HG03025 (cell line): ENCODE data around the gene RBM25.
A peak's percentile ranks its signal among the peaks of the same experiment; 100 is the strongest.
"Not testable (repeated sequence)": the region's sequence is repeated elsewhere in the genome, so short reads cannot be mapped to it uniquely, and the experiment has no call there.

ENCODE experiments used
- ATAC-seq: cut with Tn5 transposase; IDR thresholded peaks from one replicate; pipeline ENCODE4 v1.9.1; 2021; ENCODE audit warnings: mild to moderate bottlenecking, moderate library complexity; ENCODE audit not compliant: unreplicated experiment, low FRiP score

The RBM25 gene

GRCh38 chr14:73058224-73058921, at the start of gene RBM25:
Gene RBM25, plus strand, starts transcription at chr14:73058534. Its CDS starts 13,108 bp downstream, at chr14:73071642.
- peak; percentile 93 for ATAC-seq

DNA sequence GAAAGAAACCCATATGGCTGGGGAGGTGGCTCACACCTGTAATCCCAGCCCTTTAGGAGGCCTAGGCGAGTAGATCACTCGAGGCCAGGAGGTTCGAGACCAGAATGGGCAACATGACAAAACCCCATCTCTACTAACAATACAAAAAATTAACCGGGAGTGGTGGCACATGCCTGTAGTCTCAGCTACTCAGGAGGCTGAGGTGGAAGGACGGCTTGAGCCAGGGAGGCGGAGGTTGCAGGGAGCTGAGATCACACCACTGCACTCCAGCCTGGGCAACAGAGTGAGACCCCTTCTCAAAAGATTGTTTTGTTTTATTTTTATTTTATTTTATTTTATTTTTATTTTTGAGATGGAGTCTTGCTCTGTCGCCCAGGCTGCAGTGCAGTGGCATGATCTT, 47.1 kb upstream of the RBM25 start:
- not testable (repeated sequence) for ATAC-seq

- peak; percentile 57 for ATAC-seq
Measured at GRCh38 chr14:73014105-73014504, 44.2 kb upstream of the RBM25 start.

DNA sequence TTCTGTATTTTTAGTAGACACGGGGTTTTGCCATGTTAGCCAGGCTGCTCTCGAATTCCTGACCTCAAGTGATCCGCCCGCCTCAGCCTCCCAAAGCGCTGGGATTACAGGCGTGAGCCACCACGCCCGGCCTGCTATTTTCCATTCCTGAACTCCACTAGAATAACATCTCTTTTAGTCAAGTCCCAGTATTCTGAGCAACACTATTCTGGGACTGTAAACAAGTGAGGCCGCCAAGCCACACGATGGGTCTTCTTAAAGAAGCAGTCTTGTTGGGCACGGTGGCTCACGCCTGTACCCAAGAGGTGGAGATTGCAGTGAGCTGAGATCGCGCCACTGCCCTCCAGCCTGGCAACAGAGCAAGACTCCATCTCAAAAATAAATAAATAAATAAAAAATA, 42.8 kb upstream of the RBM25 start:
- not testable (repeated sequence) for ATAC-seq

DNA sequence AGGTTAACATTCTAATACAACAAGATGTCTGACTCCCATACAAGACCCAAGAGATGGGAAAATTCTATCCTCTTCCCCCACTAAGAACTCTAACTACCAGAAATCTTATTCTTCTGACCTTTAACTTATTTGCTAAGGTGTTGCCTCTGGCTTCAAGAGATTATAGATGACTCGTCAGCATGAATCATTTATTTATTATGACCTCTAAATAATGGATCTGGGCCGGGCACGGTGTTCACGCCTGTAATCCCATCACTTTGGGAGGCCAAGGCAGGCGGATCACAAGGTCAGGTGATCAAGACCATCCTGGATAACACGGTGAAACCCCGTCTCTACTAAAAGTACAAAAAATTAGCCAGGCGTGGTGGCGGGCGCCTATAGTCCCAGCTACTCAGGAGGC, 42.3 kb upstream of the RBM25 start:
- ATAC-seq: not testable (repeated sequence)

DNA sequence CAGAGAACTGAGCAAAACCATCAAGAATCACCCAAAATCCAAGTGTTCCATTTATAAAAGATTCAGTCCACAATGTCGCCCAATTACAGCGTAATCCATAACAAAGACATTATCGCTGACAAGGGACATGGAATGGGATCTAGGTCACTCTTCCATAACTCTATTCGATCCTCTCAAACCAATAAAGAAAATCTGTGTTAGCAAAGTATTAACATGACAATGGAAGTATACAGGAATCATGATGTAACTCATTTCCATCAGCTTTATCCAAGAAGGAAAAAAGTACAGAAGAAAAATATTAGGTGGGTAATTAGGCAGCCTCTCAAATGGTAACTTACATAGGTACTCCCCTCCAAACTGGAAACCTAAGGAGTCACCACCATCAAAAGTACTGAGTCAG, 36.3 kb upstream of the RBM25 start:
- no peak for ATAC-seq

DNA sequence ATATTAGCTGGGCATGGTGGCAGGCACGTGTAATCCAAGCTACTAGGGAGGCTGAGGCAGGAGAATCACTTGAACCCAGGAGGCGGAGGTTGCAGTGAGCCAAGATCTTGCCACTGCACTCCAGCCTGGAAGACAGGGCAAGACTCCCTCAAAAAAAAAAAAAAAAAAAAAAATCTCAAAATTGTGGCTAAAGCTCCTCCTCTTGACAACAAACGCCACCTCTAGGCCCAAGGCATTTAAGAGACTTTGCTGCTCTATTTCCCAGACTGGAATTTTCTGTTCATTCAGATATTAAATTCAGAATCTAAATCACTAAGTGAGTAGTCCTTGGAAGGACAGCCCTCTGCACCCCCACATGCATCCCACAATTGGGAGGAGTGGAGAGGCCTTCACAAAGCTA, 32.8 kb upstream of the RBM25 start:
- ATAC-seq: no peak

DNA sequence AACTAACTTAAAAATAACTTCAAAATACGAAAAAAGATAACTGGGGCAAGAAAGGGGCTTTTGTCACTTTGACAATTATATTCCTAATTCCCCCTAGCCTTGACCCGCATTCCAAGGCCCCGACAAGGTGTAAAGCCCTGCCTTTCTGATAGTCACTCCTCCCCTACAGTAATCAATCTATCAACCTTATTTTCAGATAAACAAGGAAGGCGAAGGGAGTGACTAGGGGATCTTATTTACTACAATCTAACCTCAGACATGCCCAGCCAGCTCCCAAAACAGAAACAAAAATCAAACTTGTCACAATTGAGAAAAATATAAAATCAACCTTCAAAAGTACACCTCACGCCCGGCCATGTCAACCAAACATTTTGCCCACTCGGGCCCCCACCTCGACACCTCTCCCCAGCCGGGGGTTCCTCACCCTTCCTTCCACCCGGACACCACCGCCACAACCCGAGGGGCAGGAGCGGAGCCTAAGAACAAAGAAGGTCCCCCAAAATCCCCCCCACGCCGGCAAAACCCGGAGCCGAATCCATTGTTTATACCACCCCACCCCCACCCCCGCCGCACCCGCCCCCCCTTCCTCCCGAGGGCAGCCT, 32.0 kb upstream of the RBM25 start:
- ATAC-seq: no peak

DNA sequence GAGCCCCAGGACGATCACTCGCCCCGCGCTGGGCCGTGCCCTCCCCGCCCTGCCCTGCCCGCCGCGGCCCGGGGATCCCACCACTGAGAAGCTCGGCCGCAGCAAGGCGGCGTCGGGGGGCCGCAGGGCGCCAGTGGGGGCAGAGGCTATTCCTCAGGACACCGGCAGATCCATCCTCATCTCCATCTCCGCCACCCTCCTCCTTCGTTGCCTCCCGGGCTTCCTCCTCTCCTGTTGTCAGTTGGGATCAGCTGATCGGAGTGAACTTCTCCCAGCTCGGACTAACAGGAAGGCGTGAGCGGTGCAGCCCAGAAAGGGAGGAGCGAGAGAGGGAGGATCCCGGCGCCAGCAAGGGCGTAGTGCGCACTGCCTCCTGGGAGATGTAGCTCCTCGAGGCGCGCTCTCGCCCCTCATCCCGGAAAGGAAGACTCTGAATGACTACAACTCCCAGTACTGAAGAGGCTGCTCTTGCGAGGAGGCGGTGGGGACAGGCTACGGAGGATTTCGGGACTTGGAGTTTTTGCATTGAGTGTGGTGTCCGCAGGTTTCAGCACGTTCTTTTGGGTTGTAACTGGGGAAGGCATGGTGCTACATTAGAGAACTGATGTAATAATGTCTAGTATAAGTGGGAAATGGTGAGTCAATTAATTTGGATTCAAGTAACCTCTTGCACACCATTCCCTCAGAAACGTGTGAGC, 31.3 kb upstream of the RBM25 start, which contains the start of gene ZFYVE1:
ZFYVE1 (minus strand) TSS at position 262 of the 698 bp plus-strand sequence. CDS start 2,598 bp downstream, outside the sequence.
- peak; percentile 98 for ATAC-seq

- ATAC-seq: no peak
Measured at GRCh38 chr14:73027546-73027945, 30.8 kb upstream of the RBM25 start.

DNA sequence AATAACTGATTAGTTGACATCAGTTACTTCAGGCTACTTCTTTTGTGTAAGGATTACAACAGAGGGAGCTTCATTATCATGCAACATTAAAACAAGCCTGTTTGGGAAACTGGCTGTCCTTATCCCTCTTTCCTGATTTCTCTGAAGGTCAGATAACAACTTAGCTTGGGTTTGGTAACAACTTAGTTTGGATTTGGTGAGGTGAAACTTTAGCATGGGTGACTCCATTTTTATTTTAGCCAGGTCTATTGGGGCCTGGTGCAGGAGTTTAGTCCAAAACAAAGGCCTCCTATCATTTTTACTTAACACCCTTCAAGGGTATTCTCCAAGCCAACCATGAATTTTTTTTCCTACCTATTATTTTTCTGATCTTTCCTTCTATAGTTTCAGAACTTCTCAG, 30.4 kb upstream of the RBM25 start:
- no peak for ATAC-seq

DNA sequence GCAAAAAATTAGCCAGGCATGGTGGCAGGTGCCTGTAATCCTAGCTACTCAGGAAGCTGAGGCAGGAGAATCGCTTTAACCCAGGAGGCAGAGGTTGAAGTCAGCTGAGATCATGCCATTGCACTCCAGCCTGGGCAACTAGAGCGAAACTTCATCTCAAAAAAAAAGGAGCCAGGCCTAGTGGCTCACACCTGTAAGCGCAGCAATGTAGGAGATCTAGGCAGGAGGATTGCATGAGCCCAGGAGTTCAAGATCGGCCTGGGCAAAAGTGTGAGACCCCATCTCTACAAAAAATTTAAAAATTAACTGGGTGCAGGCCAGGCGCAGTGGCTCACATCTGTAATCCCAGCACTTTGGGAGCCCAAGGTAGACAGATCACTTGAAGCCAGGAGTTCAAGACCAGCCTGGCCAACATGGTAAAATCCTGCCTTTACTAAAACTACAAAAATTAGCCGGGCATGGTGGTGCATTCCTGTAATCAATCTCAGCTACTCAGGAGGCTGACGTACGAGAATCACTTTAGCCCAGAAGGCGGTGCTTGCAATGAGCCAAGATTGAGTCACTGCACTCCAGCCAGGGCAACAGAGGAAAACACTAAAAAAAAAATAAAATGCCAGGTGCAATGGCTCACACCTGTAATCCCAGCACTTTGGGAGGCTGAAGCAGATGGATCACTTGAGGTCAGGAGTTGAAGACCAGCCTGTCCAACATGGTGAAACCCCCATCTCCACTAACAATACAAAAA, 21.5 kb upstream of the RBM25 start:
- not testable (repeated sequence) for ATAC-seq

- ATAC-seq: no peak
Measured at GRCh38 chr14:73047808-73048207, 10.5 kb upstream of the RBM25 start.

DNA sequence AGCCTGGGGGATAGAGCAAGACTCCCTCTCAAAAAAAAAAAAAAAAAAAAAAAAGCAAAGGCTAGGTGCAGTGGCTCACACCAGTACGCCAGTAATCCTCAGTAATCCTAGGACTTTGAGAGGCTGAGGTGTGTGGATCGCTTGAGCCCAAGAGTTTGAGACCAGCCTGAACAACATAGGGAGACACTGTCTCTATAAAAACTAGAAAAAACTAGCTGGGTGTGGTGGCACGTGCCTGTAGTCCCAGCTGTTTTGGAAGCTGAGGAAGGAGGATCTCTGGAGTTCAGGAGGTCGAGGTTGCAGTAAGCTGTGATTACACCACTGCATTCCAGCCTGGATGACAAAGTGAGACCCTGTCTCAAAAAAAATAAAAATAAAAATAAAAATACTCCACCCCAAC, 8.9 kb upstream of the RBM25 start:
- no peak for ATAC-seq

DNA sequence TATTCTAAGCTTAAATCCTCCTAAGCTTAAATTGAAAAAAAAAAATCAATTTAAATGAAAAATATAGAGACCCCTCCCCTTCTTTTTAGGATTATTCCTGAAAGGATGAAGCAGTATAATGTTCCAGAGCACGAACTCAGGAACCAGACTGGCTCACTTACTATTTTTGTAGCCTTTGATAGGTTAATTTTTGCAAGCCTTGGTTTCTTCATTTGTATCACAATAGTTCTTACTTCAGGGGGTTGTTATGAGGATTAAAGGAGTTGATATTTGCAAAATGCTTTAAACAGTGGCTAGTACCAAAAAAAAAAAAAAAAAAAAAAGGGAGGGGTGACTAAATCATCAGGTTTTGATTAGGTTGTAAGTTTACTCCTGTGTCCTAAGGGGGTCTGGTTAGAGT, 3.1 kb upstream of the RBM25 start:
- ATAC-seq: no peak

- no peak for ATAC-seq
Measured at GRCh38 chr14:73057944-73058223, 450 bp upstream of the RBM25 start.

DNA sequence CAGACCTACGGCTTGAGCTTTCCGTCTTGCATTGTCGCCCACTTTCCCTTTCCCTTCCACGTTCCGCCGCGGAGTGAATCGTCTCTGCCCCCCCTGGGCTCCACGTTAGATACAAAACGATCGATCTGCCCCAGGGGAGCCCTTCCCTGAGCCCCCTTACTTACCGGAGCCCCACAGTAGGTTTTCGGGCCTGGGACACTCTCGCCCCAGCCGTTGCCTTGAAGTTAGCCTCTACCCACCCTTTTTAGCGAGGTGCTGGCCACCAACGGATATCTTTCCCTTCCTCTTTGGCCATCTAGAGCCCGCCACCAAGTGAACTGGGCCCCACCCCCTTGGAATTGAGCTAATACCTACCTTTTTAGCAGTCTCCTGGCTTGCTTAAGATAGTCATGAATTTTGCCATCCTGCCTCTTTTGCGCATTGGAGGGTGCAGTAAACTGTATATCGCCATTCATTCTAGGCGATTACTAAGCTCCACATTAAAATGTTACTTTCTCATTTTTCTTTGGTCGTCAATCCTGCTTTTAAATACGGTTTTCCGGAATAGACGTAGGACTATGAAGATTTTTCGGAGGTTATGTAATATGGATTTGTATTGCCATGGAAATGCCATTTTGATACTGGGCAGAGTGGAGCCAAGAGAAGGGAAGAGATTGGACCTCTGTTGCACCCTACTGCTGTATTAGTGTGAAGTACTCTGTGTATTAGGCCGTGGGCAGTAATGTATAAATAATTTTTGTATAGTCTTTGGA, 764 bp downstream of the RBM25 start:
- peak; percentile 14 for ATAC-seq

DNA sequence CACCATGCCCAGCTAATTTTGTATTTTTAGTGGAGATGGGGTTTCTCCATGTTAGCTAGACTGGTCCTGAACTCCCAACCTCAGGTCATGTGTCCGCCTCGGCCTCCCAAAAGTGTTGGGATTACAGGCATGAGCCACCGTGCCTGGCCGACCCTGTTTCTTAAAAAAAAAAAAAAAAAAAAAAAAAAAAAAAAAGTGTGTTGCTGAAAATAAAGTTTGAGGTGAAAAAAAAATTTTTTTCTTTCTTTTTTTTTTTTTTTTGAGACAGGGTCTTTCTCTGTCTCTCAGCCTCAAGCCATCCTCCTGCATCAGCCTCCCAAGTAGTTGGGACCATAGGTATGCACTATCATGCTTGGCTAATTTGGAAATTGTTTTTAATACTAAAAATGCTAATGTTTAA, 11.3 kb downstream of the RBM25 start:
- no peak for ATAC-seq

DNA sequence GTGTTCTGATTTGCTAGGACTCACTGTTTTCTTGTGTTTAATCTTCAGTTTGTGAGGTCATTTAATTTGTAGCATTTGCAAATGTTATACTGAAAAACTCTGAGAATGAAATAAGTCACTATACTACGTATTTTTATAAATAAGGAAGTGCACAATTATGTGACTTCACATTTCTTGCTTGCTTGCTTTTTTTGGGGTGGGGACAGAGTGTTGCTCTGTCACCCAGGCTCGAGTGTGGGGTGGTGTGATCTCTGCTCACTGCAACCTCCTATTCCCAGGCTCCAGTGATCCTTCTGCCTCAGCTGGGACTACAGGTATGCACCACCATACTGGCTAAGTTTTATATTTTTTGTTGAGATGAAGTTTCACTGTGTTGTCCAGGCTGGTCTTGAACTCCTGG, 32.7 kb downstream of the RBM25 start:
- no peak for ATAC-seq

- no peak for ATAC-seq
Measured at GRCh38 chr14:73097421-73097820, 39.1 kb downstream of the RBM25 start.
